GM18951 (cell line): Measurements from ENCODE around the gene CLDN18.

Experiments
- POLR2A ChIP-seq: IDR thresholded peaks from 4 replicates; pipeline ENCODE4 v1.6.1; 2011; ENCODE audit warnings: mild to moderate bottlenecking; ENCODE audit not compliant: insufficient read length, insufficient read depth; ENCODE audit errors: extremely low read depth
- in situ Hi-C: fragments of 300-500 bp; cut with MboI; formaldehyde crosslinking; loops from one replicate; pipeline ENCODE4 v1.12.0; 2022; ENCODE audit warnings: low sequenced_read_pairs, mixed read lengths, inconsistent platforms; ENCODE audit not compliant: unreplicated experiment

Gene CLDN18

GRCh38 chr3:138005627-138006026 lies 4.3 kb upstream of the CLDN18 start:
- no peak for TF ChIP-seq POLR2A
- in situ Hi-C loops: no loop called here

GRCh38 chr3:138007898-138008297 lies 2.1 kb upstream of the CLDN18 start:
- in situ Hi-C loops: no loop called here
- no peak for TF ChIP-seq POLR2A

GRCh38 chr3:138010273-138010590 lies 267 bp downstream of the CLDN18 start:
- TF ChIP-seq POLR2A: no peak
- in situ Hi-C loops: no loop called here

- in situ Hi-C loops: no loop called here
- no peak for TF ChIP-seq POLR2A
These were observed 1.8 kb downstream of the CLDN18 start for GRCh38 chr3:138011722-138012121.

GRCh38 chr3:138012526-138012925 lies 2.6 kb downstream of the CLDN18 start:
- in situ Hi-C loops: no loop called here
- TF ChIP-seq POLR2A: no peak

GRCh38 chr3:138016065-138016464 lies 6.1 kb downstream of the CLDN18 start:
- in situ Hi-C loops: no loop called here
- TF ChIP-seq POLR2A: no peak

GRCh38 chr3:138019281-138020069 lies 9.5 kb downstream of the CLDN18 start:
- TF ChIP-seq POLR2A: no peak
- in situ Hi-C loops: no loop called here

- in situ Hi-C loops: no loop called here
- no peak for TF ChIP-seq POLR2A
These were observed 13.8 kb downstream of the CLDN18 start for GRCh38 chr3:138023754-138024153.

GRCh38 chr3:138025553-138025952 lies 15.6 kb downstream of the CLDN18 start:
- TF ChIP-seq POLR2A: no peak
- in situ Hi-C loops: no loop called here

GRCh38 chr3:138027821-138028220 lies 17.9 kb downstream of the CLDN18 start:
- TF ChIP-seq POLR2A: no peak
- in situ Hi-C loops: no loop called here

- no peak for TF ChIP-seq POLR2A
- in situ Hi-C loops: no loop called here
These were observed 20.8 kb downstream of the CLDN18 start for GRCh38 chr3:138030734-138031280.

- in situ Hi-C loops: no loop called here
- no peak for TF ChIP-seq POLR2A
These were observed 21.6 kb downstream of the CLDN18 start for GRCh38 chr3:138031536-138031935.

GRCh38 chr3:138032567-138032966 lies 22.6 kb downstream of the CLDN18 start:
- no peak for TF ChIP-seq POLR2A
- in situ Hi-C loops: no loop called here

- no peak for TF ChIP-seq POLR2A
- in situ Hi-C loops: no loop called here
These were observed 23.3 kb downstream of the CLDN18 start for GRCh38 chr3:138033202-138033691.
